SKM-1 treated with dmso at 0.1 percent for 144 hours (cell line): Measurements from ENCODE around the gene CPT1A.

Source experiments
- DNase-seq: peaks from one replicate; lab custom pipeline; 2025; ENCODE audit not compliant: unreplicated experiment; lab: John Stamatoyannopoulos, UW

CPT1A gene

DNA sequence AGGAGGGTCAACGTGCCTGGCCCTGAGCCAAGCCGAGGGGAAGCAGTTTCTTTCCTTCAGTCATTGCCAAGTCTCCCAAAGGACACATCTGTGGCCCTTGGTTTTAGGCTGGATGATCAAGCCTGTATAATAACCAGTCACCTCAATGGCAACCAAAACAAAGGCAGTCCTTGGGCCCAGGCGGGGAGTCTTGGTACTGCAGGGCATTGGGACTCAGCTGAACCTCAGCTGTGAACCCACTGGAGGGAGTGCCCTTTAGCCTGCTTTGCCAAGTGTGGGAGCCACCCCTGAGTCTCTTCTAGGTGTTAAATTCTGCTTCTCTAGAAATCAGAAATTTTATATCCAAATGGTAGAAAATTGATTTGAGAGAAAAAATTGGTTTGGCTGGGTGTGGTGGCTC is 36.9 kb downstream of the CPT1A start:
- DNase-seq: no peak

DNA sequence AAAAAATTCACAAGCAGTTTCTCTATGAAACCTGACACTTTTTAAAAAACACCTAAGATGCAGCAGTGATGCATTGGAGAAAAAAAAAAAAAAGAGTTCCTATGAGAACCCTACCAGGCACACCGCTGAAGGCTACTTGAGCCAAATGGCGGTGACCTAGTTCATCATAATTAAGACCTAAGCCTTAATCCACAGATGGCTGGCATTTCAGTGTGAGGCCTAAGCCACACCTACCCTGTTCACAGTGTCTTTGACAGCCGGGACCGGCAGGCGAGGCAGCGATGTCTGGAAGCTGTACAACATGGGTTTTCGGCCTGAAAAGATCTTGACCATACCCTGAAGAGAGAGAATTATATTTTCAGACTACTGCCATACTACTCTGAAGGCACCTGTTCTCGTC is 38.0 kb downstream of the CPT1A start:
- no peak for DNase-seq

DNA sequence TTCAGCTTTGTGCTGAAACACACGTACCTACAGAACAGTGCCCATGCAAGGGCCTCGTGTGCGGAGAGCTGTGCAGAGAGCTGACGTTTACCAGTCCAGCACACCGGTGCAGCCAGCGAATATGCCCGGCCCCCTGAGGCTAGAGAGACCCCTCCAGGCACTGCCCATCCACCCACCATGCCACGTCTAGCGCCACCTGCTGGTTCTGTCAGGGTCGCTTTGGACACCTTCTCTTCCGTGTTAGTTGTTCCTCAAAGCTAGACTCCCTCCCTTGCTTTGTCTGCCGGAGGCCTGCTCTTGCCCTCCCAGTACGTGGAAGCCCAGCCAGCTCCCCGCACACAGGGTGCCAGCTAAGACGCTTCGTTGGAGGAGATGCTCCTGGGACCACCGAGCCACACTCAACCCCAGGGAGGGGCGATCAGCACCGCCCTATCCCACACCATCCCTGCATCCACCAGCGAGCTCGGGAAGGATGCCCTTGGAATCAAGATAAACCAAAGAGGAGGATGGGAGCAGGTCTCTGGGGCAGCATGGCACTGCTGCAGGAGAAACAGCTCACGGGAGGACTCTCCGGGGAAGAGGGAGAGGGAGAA is 43.4 kb downstream of the CPT1A start:
- peak; percentile 6 for DNase-seq

DNA sequence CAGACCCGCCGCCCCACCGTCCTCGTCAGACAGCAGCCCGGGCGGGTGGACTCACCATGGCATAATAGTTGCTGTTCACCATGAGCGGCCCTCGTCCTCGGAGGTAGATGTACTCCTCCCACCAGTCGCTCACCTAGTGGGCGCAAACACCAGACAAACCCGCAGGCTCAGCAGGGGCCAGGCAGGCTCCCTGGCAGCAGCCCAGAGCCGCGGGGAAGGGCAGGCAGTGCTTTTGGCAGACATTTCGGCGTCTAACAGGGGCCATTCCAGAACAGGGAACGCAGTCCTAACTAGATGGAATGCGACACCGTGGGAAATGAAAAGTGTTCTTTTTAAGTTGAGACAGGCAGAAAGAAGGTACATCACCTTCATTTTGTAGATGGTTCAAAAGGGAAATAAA is 44.9 kb downstream of the CPT1A start:
- no peak for DNase-seq

DNA sequence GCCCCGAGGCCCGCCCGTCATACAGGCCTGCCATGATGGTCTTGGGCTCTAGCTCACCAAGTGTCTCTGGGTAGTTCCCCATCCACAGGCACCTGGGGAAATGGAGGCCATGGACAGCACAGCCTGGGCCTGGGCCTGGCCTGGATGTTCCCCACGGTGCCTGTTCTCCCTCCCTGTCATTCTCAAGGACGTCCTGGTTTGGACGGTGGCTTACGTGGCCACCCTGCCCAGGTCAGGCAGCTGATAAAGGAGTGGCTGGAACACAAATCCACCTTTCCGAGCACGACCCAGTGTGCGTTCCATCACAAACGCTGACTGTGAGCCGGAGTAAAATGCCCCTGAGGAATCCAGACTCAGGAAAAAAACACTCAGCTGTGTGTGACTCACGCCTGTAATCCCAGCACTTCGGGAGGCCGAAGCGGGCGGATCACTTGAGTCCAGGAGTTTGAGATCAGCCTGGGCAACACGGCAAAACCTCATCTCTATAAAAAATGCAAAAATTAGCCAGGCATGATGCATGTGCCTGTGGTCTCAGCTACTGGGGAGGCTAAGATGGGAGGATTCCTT is 49.2 kb downstream of the CPT1A start:
- no peak for DNase-seq

DNA sequence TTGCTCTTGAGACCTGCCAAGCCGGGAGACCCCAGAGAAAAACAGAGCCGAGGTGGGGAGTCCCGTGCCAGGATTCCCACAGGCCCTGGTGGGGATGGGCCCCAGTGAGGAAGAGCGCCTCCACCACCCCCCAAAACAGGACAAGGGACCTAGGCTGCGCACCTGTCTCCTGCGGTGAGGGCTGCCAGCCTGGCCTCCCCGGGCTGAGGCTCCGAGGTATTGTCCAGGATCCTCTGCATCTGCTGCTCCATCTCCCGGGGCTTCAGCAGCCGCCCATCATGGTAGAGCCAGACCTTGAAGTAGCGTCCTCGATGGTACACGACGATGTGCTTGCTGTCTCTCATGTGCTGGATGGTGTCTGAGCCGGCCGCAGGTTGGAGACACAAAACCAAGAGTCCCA is 57.1 kb downstream of the CPT1A start:
- no peak for DNase-seq

DNA sequence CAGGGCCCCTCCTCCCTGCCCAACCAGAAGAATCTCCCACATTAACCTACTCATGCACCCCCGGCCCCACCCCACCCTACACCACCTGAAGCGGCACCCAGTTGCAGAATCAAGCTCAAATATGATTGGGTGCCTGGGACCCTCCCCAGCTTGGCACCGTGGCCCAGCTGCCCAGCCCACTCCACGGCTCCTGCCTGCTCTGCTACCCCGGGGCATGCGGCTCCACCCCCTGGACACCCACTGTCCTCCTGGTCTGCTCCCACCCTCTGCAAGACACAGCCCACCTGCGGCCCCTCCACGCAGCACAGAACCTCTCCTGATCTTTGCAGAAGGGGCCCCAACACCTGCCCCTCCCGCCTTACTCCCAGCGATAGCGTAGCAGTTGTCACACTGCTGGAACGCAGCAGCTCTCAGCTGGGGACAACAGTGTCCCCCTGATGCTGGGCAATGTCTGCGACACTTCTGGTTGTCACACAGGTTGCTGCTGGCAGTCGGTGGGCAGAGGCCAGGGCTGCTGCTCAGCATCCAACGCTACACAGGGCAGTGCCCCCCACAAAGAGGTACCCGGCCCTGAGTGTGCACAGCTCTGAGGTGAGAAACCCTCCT is 58.4 kb downstream of the CPT1A start:
- DNase-seq: no peak

DNA sequence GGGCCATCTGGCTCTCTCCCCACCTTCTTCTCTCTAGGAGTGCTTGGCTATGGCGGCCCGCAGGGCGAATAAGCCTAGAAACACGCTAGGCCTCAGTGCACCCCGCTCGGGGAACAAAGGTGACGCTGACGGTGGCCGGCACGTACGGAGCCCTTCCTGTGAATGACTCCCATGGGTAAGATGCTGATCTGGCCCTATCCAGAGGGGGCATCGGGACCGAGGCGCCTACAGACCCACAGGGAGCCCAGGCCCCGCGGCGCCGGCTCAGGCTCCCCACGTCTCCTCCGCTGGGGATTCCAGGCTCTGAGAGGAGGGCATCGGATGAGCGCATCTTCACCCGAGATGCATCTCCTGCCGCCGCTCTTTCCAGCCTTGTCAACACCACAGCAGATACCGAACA is 59.0 kb downstream of the CPT1A start:
- DNase-seq: no peak

DNA sequence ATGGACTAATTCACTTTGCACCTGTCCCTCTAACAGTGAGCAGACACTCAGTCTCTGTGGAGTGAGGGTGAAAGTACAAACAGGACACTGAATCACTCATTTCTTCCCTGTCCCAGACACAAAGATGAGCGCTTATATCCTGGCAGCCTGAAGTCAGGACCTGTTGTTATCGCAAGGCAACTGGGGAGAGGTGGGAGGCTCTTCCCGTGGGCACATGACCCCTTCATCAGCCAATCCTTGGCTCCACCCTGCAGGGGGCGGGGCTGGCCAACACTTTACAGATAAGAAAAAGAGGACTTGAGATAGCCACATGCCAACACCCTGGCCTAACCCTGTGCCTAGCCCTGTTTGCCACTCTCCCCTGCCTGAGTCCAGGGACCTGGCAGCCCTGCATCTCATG is 60.9 kb downstream of the CPT1A start:
- DNase-seq: no peak

DNA sequence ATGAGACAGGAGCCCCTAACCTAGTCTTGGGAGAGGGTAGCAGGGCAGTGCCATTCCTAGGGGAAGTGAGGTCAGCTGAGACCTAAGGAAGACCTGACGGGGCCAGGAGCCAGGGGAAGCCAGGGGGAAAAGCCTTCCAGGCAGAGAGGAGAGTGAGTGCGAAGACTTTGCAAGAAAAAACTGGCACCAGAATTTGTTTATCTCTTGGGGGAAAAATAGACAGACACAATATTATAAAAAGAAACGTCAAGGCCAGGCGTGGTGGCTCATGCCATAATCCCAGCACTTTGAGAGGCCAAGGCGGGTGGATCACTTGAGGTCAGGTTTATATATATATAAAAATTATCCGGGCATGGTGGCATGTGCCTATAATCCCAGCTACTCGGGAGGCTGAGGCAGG is 63.5 kb downstream of the CPT1A start:
- no peak for DNase-seq

DNA sequence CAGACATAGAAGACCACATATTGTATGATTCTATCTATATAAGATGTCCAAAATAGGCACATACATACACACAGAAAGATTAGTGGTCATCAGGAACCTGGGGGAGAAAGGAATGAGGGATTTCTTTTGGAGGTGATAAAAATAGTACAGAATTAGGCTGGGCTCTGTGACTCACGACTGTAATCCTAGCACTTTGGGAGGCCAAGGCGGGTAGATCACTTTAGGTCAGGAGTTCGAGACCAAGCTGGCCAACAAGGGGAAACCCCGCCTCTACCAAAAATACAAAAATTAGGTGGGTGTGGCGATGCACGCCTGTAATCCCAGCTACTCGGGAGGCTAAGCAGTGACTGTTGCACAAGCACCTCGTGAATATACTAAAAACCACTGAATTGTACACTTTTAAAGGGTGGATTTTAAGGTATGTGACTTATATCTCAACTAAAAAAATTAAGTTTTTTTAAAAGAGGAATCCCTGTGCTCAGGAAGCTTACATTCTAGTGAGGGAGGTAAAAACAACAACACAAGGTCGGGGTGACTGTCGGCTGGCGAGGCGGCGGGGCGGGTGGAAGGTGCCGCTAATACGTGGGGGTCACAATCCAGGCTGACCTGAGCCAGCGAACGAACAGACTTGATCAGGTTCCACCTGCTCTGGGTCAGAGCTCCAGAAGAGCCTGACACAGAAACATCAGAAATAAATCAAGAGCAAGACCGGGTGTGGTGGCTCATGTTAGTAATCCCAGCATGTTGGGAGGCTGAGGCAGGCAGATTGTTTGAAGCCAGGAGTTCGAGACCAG is 65.1 kb downstream of the CPT1A start:
- no peak for DNase-seq

DNA sequence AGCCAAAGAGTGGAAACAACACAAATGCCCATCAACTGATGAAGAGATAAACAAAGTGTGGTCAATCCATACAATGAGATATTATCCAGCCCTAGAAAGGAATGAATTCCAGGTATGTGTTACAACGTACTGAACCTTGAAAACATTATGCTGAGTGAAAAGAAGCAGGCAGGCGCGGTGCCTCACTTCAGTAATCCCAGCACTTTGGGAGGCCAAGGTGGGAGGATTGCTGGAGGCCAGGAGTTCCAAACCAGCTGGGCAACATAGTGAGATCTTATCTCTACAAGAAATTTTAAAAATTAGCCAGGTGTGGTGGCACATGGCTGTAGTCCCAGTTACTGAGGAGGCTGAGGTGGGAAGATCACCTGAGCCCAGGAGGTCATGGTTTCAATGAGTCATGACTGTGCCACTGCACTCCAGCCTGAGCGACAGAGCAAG is 65.7 kb downstream of the CPT1A start:
- DNase-seq: no peak

DNA sequence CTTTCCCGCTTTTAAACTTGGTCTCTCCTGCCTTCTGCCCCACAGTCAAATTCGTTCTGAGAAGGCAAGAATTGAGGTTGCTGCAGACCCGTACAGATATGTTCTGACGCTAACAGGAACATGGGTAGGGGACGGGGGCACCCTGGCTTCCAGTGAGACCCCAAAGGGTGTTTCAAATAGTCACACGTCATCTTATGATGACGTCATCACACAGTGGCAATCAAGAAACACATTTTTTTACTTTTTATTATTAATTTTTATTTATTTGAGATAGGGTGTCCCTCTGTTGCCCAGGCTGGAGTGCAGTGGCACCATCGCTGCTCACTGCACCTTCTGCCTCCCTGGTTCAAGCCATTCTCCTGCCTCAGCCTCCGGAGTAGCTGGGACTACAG is 67.5 kb downstream of the CPT1A start:
- no peak for DNase-seq

DNA sequence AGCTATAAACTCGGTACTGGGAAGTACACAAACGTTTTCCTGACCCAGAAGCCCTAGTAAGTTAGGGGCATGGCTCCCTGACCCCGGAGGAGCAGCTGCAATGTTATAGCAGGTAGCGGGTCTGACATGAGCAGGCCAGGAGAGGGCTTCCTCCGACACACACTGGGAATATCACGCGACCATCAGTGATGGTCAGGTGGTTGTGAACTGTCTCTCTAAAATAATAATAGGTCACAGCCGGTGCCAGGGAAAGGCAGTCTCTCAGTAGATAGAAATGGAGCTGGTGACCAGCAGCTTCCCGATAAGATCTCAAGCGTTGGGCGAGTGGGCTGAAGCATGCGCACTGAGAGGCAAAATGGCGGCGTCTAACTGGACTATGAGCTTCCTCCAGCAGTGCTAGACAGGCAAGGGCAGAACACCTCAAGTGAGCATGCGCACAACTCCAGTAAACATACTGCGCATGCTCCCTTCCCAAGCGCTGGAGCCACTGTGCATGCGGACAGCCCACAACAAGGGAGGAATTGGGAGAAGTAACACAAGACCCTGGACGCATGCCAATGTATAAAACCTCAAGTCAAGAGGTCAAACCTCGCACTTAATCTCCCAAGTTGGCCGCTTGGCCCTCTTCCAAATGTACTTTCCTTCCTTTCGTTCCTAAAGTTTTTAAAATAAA is 68.1 kb downstream of the CPT1A start:
- no peak for DNase-seq

DNA sequence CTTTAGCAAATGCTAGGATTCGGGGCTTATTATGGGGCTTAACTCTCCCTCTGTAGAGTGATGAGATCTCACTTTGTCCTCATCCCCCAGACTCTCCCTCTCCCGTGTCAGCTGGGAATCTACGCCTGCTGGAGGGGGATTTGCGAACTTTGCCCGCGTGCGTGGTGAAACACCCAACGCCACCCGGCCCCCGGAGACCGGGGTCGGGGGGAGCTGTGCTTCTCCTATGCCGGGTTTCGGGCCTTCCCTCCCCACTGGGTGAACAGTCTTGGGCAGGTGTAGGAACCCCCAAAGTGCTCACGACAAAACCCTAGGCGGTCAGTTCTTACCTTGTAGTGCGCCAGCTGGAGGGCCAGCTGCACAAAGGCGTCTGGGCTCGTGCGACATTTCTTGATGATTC is 68.8 kb downstream of the CPT1A start:
- DNase-seq: no peak

DNA sequence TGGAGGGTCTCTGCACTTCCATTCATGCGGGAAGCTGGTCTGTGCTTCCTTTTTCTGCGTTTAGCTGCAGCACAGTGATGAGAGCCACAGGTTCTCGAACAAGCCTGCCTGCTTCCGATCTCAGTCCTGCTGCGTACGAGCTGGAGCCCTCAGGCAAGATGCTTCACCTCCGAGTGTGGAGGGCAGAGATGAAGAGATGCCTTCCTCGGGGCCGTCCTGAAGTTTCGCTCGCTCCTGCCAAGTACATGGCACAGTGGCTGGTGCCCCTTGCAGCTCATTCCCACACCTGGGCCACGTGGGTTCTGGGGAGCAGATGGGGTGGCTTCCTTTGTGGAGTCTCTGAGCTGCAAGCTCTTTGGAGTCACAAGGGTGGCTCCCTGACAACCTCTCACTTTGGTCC is 70.9 kb downstream of the CPT1A start:
- no peak for DNase-seq

DNA sequence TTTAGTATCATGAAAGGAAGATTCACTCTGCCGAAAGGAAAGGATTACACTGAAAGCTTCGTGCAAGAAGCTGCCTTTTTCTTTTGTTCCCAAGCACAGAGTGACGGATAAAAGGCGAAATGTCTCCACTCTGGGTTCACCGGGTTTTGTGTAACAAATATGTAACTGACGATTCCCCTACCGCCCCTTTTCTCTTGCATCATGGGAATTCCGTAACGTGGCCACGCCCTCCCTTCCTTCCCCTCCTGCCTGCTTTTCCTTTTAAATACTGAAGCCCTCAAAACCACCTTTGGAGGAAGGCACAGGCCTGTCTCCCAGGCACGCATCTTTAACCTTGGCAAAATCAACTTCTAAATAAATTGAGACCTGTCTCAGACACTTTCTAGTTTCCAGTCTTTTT is 74.0 kb downstream of the CPT1A start:
- DNase-seq: no peak

DNA sequence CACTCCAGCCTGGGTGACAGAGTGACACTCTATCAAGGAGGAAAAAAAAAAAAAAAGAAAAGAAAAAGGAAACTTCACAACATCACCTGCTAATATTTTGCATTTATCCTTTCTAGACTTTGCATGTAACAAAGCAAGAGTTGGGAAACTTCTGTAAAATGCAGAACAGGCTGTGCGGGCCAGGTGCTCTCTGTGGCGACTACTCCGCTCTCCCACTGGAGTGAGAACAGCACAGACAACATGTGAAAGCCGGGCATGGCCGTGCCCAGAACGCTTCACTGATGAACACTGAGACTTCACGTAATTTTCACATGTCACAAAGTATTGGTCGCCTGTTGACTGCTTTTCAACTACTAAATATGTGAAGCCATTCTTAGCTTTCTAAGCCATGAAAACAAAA is 74.9 kb downstream of the CPT1A start:
- no peak for DNase-seq

DNA sequence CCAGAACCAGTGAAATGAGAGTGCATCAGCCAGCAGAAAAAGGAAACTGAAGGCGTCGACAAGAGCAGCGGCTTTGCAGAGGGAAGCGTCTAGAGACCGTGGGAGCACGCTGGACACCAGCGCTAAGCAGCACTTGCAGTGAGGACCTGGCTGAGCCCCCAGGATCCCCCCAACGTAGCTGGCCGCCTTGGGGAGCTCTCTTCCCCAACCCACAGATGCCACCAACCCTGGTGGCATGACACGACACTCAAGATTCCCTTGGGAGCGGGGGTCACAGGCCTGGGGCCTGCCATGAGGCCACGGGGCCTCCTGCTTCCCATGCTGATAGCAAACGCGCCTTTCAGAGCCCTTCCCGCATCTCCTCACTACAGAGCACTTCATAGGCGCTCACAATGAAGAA is 77.0 kb downstream of the CPT1A start:
- no peak for DNase-seq

DNA sequence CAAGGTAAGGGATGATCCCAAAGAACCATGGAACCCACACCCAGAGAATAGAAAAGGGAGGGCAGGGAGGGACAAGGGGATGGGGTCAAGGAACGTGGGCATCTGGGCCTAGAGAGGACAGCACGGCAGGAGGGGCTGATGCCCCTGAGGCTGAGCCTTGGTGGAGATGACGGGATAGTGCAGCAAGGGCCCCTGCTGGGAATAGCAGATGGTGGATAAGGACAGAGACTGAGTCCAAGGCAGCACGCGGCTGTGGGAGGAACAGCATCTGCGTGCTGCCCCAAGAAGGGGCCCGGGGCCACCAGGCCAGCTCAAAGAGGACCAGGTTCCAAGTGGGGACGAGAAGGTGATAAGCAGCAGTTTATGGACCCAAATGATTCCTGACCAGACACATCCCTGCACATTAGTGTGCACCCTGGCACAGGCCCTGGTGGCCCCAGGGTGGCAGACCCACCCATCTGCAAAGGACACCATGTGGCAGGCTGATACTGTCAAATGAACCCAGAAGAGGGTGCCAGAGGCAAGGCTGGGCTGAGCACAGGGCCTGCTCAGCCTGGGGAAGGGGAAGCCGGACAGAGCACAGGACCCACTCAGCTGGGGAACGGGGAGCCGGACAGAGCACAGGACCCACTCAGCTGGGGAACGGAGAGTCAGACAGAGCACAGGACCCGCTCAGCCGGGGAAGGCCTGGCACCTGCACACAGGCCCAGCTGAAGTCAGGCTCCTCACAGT is 77.6 kb downstream of the CPT1A start:
- DNase-seq: no peak

DNA sequence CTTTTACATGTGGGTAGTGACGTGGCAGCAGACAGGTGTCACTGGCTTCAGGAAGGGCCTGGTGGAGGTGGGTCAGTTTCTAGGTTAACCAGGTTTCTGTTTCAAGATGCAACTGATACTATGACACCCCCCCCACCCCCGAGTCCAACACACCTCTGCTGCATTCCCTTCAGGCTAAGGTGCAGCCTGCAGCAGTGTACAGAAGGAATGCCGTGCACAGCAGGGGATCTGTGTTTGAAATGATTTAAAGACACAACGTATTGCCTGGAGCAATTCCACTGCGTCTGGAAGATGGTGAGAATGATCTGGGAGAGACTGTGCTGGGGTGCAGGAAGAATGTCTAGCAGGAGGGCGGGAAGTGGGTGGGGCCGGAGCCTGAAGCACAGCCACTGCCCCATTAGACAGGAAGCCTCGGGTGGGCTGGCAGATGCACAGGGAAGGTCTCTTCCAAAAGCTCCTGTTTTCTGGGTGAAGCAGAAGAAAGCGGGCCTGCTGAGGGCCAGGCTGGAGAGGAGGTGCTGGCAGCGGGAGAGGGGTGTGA is 78.5 kb downstream of the CPT1A start:
- no peak for DNase-seq
